ENCODE data around the gene VOPP1. TPM values are rescaled to one million over a fixed set of nuclear protein-coding genes. Genes with fewer than 3 reads are reported as not detected.
A peak's percentile ranks its signal among the peaks of the same experiment; 100 is the strongest.

VOPP1 gene
- total and polyA plus RNA-seq, 10 of the 15 experiments (the other 5 are each of a cell fraction or from before 2014, with no cell fraction given) = 32.8 to 206 (median 129) TPM

GRCh38 chr7:55437375-55437774, 134.9 kb downstream of the VOPP1 start:
- WGBS (ENCODE audit: insufficient coverage, insufficient replicate concordance, low lambda C conversion rate, missing lambda C conversion rate) = 94% methylated on average over 1 of the region's 1 CpG
- Histone ChIP-seq H3K4me3 (no peak overlapping the region), H3K9ac (ENCODE audit: control insufficient read depth, insufficient read depth, low read length) (no peak overlapping the region), H3K27ac (ENCODE audit: control insufficient read depth, insufficient read depth) (no peak overlapping the region), H3K27me3 (replicated peaks in 1 of 2; ENCODE audit: control insufficient read depth in 2 of 2, insufficient read depth in 2 of 2, low read length in 1 of 2) (no peaks in the 10 kb centered on the region), H2AFZ (ENCODE audit: control insufficient read depth, low read depth, low read length) (no peak overlapping the region), H3K4me2 (ENCODE audit: control insufficient read depth, insufficient read depth) (no peak overlapping the region), H4K20me1 (ENCODE audit: control insufficient read depth, insufficient read depth) (no peaks in the 10 kb centered on the region), H3K4me1 (ENCODE audit: control insufficient read depth, insufficient read depth, low read length) (no peaks in the 10 kb centered on the region), H3K9me3 (replicated peaks; ENCODE audit: control insufficient read depth, insufficient read depth, low read length) (no peaks in the 10 kb centered on the region), H3K79me2 (ENCODE audit: control insufficient read depth, insufficient read depth, low read length) (no peaks in the 10 kb centered on the region), H3K36me3 (ENCODE audit: control insufficient read depth in 2 of 2, insufficient read depth in 2 of 2, low read length in 1 of 2) (peaks cover 0 to 1% of the 10 kb centered on the region in 2 experiments; a peak in 1 of 4 replicates)
- ChIA-PET RAD21 (ENCODE audit: unreplicated experiment) (no interaction called here), SMC1A (ENCODE audit: uncharacterized antibody, unreplicated experiment) (no interaction called here), POLR2A (no interaction called here), CTCF (no interaction called here)
- no peak for TF ChIP-seq IKZF2 (IDR thresholded peaks at IDR 0.05)
- TF ChIP-seq MEF2B (IDR thresholded peaks at IDR 0.05; ENCODE audit: partially characterized antibody, poor library complexity, severe bottlenecking) = no peak
- no peak for TF ChIP-seq TBL1XR1 (IDR thresholded peaks at IDR 0.05; ENCODE audit: low read depth, low read length)
- TF ChIP-seq REST (IDR thresholded peaks at IDR 0.05; ENCODE audit: low read depth, low read length) = no peak
- TF ChIP-seq RB1 (IDR thresholded peaks at IDR 0.05; ENCODE audit: borderline replicate concordance) = no peak
- TF ChIP-seq ATF2 (IDR thresholded peaks at IDR 0.05; ENCODE audit: low read length) = no peak
- no peak for TF ChIP-seq ESRRA (IDR thresholded peaks at IDR 0.05; ENCODE audit: low read length)
- TF ChIP-seq PML (IDR thresholded peaks at IDR 0.05; ENCODE audit: low read length) = no peak
- TF ChIP-seq HDAC2 (IDR thresholded peaks at IDR 0.05) = no peak
- TF ChIP-seq FOXK2 (IDR thresholded peaks at IDR 0.05) = no peak
- TF ChIP-seq ZNF687 (IDR thresholded peaks at IDR 0.05) = no peak
- no peak for ATAC-seq
- intact Hi-C loops (cut with micrococcal nuclease; ENCODE audit: unreplicated experiment) = no loop called here
- no peak for FAIRE-seq
- TSS peak; percentile 34 for BruUV-seq (replicated peaks)
- no peak for DNase-seq (ENCODE audit: low read depth, low spot score)
- in situ Hi-C loops (cut with MboI) = loop anchor here (5.0 kb wide), 1 partner anchor 155 kb away; no protein-coding TSS in a partner anchor
